ENCODE data around the gene GPR37.
A peak's percentile ranks its signal among the peaks of the same experiment; 100 is the strongest.

The GPR37 gene

GRCh38 chr7:124780056-124780455, 14.5 kb upstream of the GPR37 start:
- no peak for DNase-seq (ENCODE audit: low spot score)

GRCh38 chr7:124779620-124780019, 14.0 kb upstream of the GPR37 start:
- DNase-seq (ENCODE audit: low spot score): no peak

DNA sequence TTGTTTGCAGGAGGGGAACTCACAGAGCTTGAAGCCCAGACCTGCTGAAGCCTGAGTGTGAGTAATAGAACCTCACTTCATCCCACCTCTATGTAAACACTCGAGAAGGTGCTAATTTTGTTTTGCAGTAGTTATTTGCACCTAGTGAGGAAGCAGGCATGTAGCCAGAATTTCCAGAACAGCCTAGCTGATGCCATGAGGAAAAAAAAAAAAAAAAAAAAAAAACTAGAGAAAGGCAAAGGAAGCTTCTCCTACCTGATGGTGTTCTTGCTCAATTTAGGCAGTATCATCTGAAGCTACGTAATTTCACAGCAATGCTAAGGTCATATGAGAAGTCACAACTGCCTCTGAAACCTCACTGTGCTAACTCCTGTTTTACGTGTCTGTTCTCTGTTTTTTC, 13.6 kb upstream of the GPR37 start:
- DNase-seq (ENCODE audit: low spot score): no peak

GRCh38 chr7:124777268-124777667, 11.7 kb upstream of the GPR37 start:
- DNase-seq (ENCODE audit: low spot score): no peak

DNA sequence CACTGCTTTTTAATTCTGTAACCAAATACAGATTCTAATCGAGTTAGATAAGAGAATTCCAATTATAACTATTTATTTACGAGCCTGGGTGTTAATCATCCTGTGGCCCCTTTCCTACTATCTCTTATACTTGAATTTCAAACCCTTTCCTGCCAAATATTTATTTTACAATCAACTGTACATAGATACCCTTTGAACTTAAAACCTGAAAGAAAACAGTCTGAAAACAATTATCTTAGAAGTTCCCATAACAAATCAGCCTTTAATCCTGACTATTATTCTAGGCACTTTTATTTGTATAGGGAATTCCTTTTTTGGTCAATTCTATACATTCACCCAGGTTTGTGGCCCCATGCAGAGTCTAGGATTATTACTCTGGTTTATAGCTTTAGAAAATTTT, 10.6 kb upstream of the GPR37 start:
- no peak for DNase-seq (ENCODE audit: low spot score)

DNA sequence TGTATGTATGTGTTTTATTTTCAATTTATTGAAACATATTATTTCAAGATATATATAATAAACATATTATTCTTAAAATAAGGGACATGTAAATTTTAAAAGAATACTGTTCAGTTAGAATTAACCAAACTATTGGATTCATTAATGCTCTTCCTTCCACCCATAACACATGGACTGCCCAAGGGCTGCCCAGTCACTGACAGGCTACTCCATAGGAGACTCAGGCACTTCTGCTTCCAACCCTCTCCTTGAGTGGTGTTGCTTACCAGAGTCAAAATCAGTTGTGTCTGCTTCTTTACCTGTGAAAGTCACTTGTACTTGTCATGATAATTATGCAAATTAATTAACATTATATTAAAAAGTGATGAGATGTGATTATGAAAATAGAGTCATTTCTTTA, 9.8 kb upstream of the GPR37 start:
- no peak for DNase-seq (ENCODE audit: low spot score)

DNA sequence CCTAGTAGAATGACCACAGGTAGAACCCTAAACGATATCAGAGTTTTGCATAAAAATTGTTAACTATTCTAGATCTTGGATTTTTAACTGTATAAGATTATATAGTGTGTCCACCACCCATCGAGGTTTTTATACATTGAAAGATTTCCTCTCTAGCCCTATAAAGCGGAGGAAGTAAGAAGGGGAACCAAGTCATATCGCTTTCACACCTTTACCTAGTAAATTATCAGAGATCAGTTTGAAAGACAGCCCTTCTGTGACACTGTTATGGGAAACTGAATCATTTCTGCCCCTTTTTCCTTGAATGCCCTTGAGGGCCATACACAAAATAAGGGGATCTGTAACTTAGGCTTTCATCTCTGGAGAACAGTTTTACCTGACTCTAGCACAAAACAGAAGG, 8.3 kb upstream of the GPR37 start:
- DNase-seq (ENCODE audit: low spot score): no peak

DNA sequence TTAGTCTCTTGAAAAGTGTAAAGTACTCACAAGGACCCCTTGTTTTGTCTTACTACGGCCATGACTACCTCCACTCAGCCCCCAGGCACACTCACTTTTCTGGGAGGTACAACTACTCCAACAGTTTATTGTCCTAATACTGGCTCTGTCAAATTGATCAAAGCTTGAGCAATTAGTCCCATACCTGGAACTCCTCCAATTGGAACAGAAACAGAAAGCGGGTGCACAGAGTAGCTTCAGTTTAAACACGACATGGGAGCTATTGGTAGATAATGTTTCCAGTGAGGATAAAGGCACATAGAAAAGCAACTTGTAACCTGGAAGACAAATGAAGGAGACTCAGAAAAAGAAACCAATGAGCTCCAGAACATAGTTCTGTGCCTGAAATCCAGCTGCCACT, 7.7 kb upstream of the GPR37 start:
- no peak for DNase-seq (ENCODE audit: low spot score)

DNA sequence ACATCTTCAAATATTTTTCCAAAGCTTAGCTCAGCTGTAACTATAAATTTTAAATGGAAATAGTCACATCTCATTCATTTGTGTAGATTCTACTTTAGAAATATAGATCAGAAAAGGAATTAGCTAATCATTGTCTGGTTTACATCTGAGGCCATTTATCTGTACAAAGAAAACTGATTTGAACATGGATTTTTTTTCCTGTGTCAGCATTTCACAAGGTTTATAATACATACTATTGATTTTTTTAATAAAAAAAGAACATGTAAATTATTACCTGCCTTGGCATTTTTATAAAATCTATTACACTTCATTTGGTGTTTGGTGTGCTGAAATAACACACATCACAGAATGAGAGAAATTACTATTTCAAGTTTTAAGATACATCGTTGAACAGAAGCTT, 3.5 kb upstream of the GPR37 start:
- no peak for DNase-seq (ENCODE audit: low spot score)

- no peak for DNase-seq (ENCODE audit: low spot score)
Measured at GRCh38 chr7:124768525-124768924, 2.9 kb upstream of the GPR37 start.

GRCh38 chr7:124764847-124765400, 668 bp downstream of the GPR37 start:
- no peak for DNase-seq (ENCODE audit: low spot score)

DNA sequence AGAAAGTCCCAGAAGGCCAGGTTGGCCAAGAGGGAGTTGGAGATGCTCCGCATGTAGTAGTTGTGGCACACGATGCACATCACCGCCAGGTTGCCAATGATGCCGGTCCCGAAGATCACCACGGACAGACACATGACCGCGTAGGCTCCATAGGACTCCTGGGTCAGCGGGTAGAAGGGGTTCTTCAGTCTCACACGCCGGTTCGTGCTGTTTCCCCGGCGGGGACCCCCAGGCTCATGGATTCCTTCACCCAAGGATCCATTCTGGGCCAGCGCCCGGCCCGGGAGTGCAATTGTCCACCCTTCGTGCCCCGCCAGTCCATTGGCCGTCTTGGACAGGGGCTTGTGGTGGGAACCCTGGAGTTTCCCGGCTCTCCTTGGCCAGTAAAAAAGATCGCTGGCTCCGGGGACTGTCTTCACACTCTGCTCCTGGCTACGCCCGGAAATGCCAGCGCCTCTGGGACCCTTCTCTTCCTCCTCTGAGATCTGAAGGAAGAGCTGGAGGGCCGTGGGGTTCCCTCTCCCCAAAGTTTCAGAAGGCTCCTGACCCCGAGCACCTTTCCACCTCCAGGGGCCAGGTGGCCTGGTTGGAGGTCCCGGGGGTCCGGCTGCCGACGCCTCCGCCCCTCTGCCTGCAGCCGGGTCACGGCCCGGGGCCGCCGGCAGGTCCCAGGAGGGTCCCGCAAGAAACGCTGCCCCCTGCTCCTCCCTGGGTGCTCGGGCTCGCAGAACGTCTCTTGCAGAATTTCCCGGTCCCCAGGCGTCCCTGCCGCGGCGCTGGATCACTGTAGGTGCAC, 1.3 kb downstream of the GPR37 start:
- no peak for DNase-seq (ENCODE audit: low spot score)

- DNase-seq (ENCODE audit: low spot score): peak; percentile 71
Measured at GRCh38 chr7:124762611-124763143, 2.9 kb downstream of the GPR37 start.

DNA sequence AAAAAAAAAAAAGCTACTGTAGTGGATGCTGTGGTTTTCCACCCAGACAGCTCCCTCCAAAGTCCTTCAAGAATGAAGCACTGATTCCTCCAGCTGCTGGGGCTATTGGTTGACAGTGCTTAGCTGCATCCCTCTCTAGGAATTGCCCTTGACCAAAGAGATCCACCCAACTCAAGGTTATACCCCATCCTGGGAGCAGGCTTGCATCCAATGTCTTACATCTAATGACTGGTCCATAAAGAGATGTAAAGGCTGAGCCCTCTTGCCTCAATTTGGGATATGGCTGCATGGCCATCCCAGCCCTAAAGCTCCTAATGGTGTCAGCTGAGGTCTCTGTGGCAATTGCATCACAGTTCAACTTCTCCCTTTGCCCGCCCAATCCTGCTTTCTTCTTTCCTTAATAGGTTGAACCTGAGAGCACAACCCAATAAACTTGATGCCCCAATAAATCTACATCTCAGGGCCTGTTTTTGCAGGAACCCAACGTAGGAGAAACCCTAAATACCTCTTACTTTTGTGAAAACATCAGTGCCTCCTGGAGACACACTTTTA, 4.4 kb downstream of the GPR37 start:
- no peak for DNase-seq (ENCODE audit: low spot score)

DNA sequence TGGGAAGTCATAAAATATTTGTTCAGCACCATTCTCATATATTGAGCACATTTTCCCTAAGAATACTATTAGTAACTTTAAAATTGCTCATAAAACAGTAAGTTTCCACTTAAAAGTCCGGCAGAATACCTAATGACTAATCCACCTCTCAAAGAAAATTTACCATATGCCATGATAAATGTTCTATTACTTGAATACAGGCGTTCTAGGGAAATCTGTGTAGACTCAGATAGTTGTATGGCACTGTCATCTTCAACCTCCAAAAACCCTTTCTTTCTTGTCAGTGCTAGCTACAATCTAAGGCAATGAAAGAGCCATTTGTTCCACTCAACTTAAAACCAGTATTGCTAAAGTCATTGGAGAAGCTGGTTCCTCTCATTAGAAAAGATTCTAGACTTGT, 7.3 kb downstream of the GPR37 start:
- DNase-seq (ENCODE audit: low spot score): no peak

- peak; percentile 80 for DNase-seq (ENCODE audit: low spot score)
Measured at GRCh38 chr7:124754576-124755268, 10.9 kb downstream of the GPR37 start.

DNA sequence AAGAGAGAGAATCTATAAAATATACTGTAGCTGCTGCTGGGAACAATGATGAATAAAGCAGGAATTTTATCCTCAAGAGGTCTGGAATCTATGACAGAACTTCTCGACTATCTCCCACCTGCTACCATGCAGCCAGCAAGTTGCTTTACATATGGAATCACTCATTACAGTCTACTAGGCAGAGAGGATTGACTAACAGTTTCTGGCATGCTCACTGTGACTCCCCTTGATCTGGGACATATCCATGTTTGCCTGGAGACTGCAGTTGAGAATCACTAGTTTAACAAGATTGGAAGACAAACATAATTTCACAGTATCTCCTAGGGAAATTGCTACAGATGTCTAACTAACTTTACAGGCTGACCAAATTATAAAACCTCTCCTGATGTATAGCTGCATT, 13.3 kb downstream of the GPR37 start:
- DNase-seq (ENCODE audit: low spot score): no peak

- peak; percentile 66 for DNase-seq (ENCODE audit: low spot score)
Measured at GRCh38 chr7:124751027-124751426, 14.6 kb downstream of the GPR37 start.

- DNase-seq (ENCODE audit: low spot score): no peak
Measured at GRCh38 chr7:124747072-124747471, 18.5 kb downstream of the GPR37 start.

DNA sequence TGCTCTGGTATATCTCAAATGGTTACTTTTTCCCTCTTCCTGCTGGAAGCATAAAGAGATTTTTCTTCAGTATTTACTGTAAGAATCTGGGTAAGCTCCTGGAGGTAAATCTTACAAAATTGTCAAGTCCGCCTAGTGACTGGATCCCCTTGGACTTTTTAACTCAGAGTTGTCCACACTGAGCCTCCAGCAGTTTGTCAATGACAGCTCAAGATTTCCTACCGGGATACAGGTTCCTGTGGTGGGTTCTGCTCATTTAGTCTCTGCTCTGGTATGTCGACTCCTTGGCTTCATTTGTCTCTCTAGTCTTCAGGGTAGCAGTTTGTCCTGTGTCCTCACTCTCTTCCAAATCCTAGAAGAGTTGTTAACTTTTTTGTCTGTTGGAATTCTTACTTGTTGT, 27.0 kb downstream of the GPR37 start:
- no peak for DNase-seq (ENCODE audit: low spot score)

DNA sequence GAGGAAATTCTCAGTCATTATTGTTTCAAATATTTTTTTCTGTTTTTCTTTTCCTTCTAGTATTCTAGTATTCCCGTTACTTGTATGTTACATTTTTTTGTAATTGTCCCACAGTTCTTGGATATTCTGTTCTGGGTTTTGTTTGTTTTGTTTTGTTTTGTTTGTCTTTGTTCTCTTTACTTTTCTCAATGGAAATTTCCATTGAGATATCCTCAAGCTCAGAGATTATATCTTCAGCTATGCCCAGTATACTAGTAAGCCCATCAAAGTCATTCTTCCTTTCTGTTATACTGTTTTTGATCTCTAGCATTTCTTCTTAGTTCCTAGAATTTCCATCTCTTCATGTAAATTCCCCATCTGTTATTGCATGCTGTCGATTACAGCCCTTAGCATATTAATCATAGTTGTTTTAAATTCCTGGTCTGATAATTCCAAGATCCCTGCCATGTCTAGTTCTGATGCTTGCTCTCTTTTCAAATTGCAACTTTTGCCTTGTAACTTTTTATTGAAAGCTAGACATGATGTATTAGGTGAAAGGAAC, 27.8 kb downstream of the GPR37 start:
- no peak for DNase-seq (ENCODE audit: low spot score)

- no peak for DNase-seq (ENCODE audit: low spot score)
Measured at GRCh38 chr7:124728610-124729009, 37.0 kb downstream of the GPR37 start.
